GM23338 (cell line): ENCODE measurements around the gene NPAS3.

ENCODE experiments used
- CREB1 ChIP-seq: fragments of 250-450 bp; sonication (Bioruptor Pico); IDR thresholded peaks from 2 replicates; pipeline ENCODE4 v1.5.0; 2020; ENCODE audit warnings: low read depth, mild to moderate bottlenecking, moderate library complexity
- CTCF ChIP-seq, 2 experiments: fragments of 200-600 bp in 1 of 2; sonication (generic) in 1 of 2; conservative IDR thresholded peaks; 2 replicates each; pipeline versions ENCODE4 v1.5.1 to v1.6.1; 2016 to 2017; ENCODE audit warnings: antibody characterized with exemption in 2 of 2, low read depth in 2 of 2, mild to moderate bottlenecking in 2 of 2, moderate library complexity in 1 of 2
- EZH2 ChIP-seq: fragments of 200-600 bp; sonication (generic); IDR thresholded peaks from one replicate; pipeline ENCODE4 v1.8.0; 2017; ENCODE audit warnings: antibody characterized with exemption, mild to moderate bottlenecking, low read depth; ENCODE audit not compliant: unreplicated experiment
- EZH2phosphoT487 ChIP-seq: fragments of 200-600 bp; sonication (generic); IDR thresholded peaks from one replicate; pipeline ENCODE4 v1.8.1; 2018; ENCODE audit warnings: antibody characterized with exemption; ENCODE audit not compliant: unreplicated experiment
- NANOG ChIP-seq: IDR thresholded peaks from 2 replicates; pipeline ENCODE4 v1.6.1; 2016; ENCODE audit warnings: antibody characterized with exemption, borderline replicate concordance
- POLR2AphosphoS5 ChIP-seq: IDR thresholded peaks from 2 replicates; pipeline ENCODE4 v1.6.1; 2016; ENCODE audit warnings: antibody characterized with exemption, low read depth
- REST ChIP-seq: IDR thresholded peaks from one replicate; pipeline ENCODE4 v1.6.1; 2018; ENCODE audit warnings: antibody characterized with exemption; ENCODE audit not compliant: unreplicated experiment
- ZNF331 ChIP-seq: fragments of 250-450 bp; sonication (Bioruptor Pico); IDR thresholded peaks from 2 replicates; pipeline ENCODE4 v1.5.0; 2020; ENCODE audit warnings: low read depth, mild to moderate bottlenecking, moderate library complexity

GRCh38 chr14:33805593-33805992, 866.9 kb downstream of the NPAS3 start:
- TF ChIP-seq CTCF (conservative IDR thresholded peaks at IDR 0.05; ENCODE audit: low read depth in 2 of 2), result no peak
- TF ChIP-seq ZNF331 (CRISPR knock-in tag), result no peak
- TF ChIP-seq POLR2AphosphoS5, result no peak
- no peak for TF ChIP-seq EZH2phosphoT487
- TF ChIP-seq EZH2, result no peak
- TF ChIP-seq REST, result no peak
- no peak for TF ChIP-seq CREB1
- no peak for TF ChIP-seq NANOG
